IMR-90 (cell line): ENCODE data around the gene CKB. TPM values are rescaled to one million over a fixed set of nuclear protein-coding genes. Genes with fewer than 3 reads are reported as not detected.

Source experiments
- ATAC-seq: fragments of 200-7000 bp; cut with Tn5 transposase; 2 replicates; pipeline ENCODE4 v1.9.1; 2020; ENCODE audit warnings: low read depth, mild to moderate bottlenecking, moderate library complexity
- BruUV-seq: library from RNA; stranded (reverse); fragments of 400-500 nt; replicated peaks from 2 replicates; lab custom pipeline; 2021; lab: Mats Ljungman, UMichigan
- CTCF ChIA-PET: fragments of 300-600 bp; formaldehyde crosslinking; extraction: SDS; loops from one replicate; lab custom pipeline; 2021; ENCODE audit warnings: antibody characterized with exemption; lab: Yijun Ruan, JAX
- POLR2A ChIA-PET: fragments of 300-600 bp; sonication (Branson Sonifier 250); formaldehyde crosslinking; loops from one replicate; lab custom pipeline; 2022; ENCODE audit warnings: antibody characterized with exemption; ENCODE audit not compliant: unreplicated experiment; lab: Charles Lee
- DNase-seq: peaks from one replicate; pipeline ENCODE4 v3.0.0; 2013
- H2AFZ ChIP-seq: replicated peaks from 2 replicates; pipeline ENCODE3; 2013; ENCODE audit warnings: low read length, mild to moderate bottlenecking; ENCODE audit not compliant: poor library complexity
- H2AK5ac ChIP-seq: 2 replicates; pipeline ENCODE4 v1.6.1; 2013; ENCODE audit warnings: low read depth, low read length, inconsistent platforms
- H2AK9ac ChIP-seq: replicated peaks from 2 replicates; pipeline ENCODE3; 2013; ENCODE audit warnings: mild to moderate bottlenecking, low read depth, low read length, moderate library complexity; ENCODE audit not compliant: poor library complexity
- H2BK120ac ChIP-seq: 2 replicates; pipeline ENCODE4 v1.6.1; 2013; ENCODE audit warnings: low read depth, low read length, inconsistent platforms
- H2BK15ac ChIP-seq: 3 replicates; pipeline ENCODE4 v1.6.1; 2013; ENCODE audit warnings: low read depth, low read length, inconsistent platforms
- H2BK20ac ChIP-seq: 2 replicates; pipeline ENCODE4 v1.6.1; 2013; ENCODE audit warnings: low read depth, mild to moderate bottlenecking, inconsistent platforms, low read length, moderate library complexity
- H2BK5ac ChIP-seq: 2 replicates; pipeline ENCODE4 v1.6.1; 2013; ENCODE audit warnings: mild to moderate bottlenecking, low read depth, low read length, inconsistent platforms; ENCODE audit not compliant: poor library complexity, severe bottlenecking
- H3K14ac ChIP-seq: replicated peaks from 2 replicates; pipeline ENCODE4 v1.6.1; 2013; ENCODE audit warnings: low read depth, low read length, inconsistent platforms
- H3K18ac ChIP-seq: 2 replicates; pipeline ENCODE4 v1.6.1; 2013; ENCODE audit warnings: low read depth, low read length, control low read depth
- H3K23ac ChIP-seq: 2 replicates; pipeline ENCODE4 v1.6.1; 2013; ENCODE audit warnings: low read depth, low read length, inconsistent platforms
- H3K27ac ChIP-seq: 2 replicates; pipeline ENCODE4 v1.5.1; 2013; ENCODE audit warnings: mild to moderate bottlenecking, control low read depth, low read length; ENCODE audit not compliant: insufficient read depth
- H3K27me3 ChIP-seq: 2 replicates; pipeline ENCODE4 v1.6.1; 2013; ENCODE audit warnings: low read length; ENCODE audit not compliant: control insufficient read depth, insufficient read depth
- H3K36me3 ChIP-seq: 2 replicates; pipeline ENCODE4 v1.6.1; 2013; ENCODE audit warnings: low read length, mixed read lengths; ENCODE audit not compliant: control insufficient read depth, insufficient read depth
- H3K4ac ChIP-seq: 2 replicates; pipeline ENCODE4 v1.6.1; 2013; ENCODE audit warnings: low read depth, low read length, inconsistent platforms
- H3K4me1 ChIP-seq: 2 replicates; pipeline ENCODE4 v1.6.1; 2013; ENCODE audit warnings: low read length, mixed read lengths; ENCODE audit not compliant: control insufficient read depth, insufficient read depth
- H3K4me2 ChIP-seq: 2 replicates; pipeline ENCODE4 v1.6.1; 2013; ENCODE audit warnings: low read depth, mild to moderate bottlenecking, control low read depth, low read length, moderate library complexity
- H3K4me3 ChIP-seq: 2 replicates; pipeline ENCODE4 v1.5.1; 2013; ENCODE audit warnings: low read depth, mild to moderate bottlenecking, control low read depth, low read length, moderate library complexity; ENCODE audit not compliant: insufficient read depth
- H3K56ac ChIP-seq: 2 replicates; pipeline ENCODE4 v1.6.1; 2013; ENCODE audit warnings: low read length, inconsistent platforms; ENCODE audit not compliant: insufficient read depth; ENCODE audit errors: extremely low read depth
- H3K79me1 ChIP-seq, 2 experiments: 2 replicates each; pipeline ENCODE4 v1.6.1; 2013; ENCODE audit warnings: low read length in 2 of 2, inconsistent platforms in 1 of 2, low read depth in 1 of 2
- H3K9ac ChIP-seq: 2 replicates; pipeline ENCODE4 v1.6.1; 2013; ENCODE audit warnings: low read depth, low read length, control low read depth
- H3K9me1 ChIP-seq: 2 replicates; pipeline ENCODE4 v1.6.1; 2013; ENCODE audit warnings: low read length, inconsistent platforms; ENCODE audit not compliant: insufficient read depth
- H3K9me3 ChIP-seq: 2 replicates; pipeline ENCODE4 v1.6.1; 2013; ENCODE audit warnings: low read length; ENCODE audit not compliant: control insufficient read depth, insufficient read depth
- H4K20me1 ChIP-seq: 2 replicates; pipeline ENCODE4 v1.6.1; 2013; ENCODE audit warnings: low read length, inconsistent platforms; ENCODE audit not compliant: insufficient read depth
- H4K5ac ChIP-seq: 2 replicates; pipeline ENCODE4 v1.6.1; 2013; ENCODE audit warnings: mild to moderate bottlenecking, low read depth, low read length, control low read depth
- H4K8ac ChIP-seq, 2 experiments: 2 replicates each; pipeline ENCODE4 v1.6.1; 2013; ENCODE audit warnings: low read depth in 2 of 2, low read length in 2 of 2, control low read depth in 1 of 2, inconsistent platforms in 1 of 2
- H4K91ac ChIP-seq: 2 replicates; pipeline ENCODE4 v1.6.1; 2013; ENCODE audit warnings: low read depth, low read length, inconsistent platforms; ENCODE audit not compliant: insufficient read depth
- BHLHE40 ChIP-seq: fragments of 150-350 bp; IDR thresholded peaks from 2 replicates; pipeline ENCODE4 v1.6.1; 2016; ENCODE audit warnings: mild to moderate bottlenecking, low read depth, low read length
- CEBPB ChIP-seq: IDR thresholded peaks from 2 replicates; pipeline ENCODE4 v1.6.1; 2012; ENCODE audit warnings: low read depth, low read length, improper control_type of control experiment
- CHD1 ChIP-seq: IDR thresholded peaks from 2 replicates; pipeline ENCODE4 v1.6.1; 2012; ENCODE audit warnings: low read depth, low read length, improper control_type of control experiment
- CTCF ChIP-seq: conservative IDR thresholded peaks from 2 replicates; pipeline ENCODE4 v1.5.1; 2012; ENCODE audit warnings: mild to moderate bottlenecking, low read depth, low read length, improper control_type of control experiment
- ELK1 ChIP-seq: fragments of 150-350 bp; IDR thresholded peaks from 2 replicates; pipeline ENCODE4 v1.6.1; 2016; ENCODE audit warnings: low read depth, mild to moderate bottlenecking, low read length, moderate library complexity, borderline replicate concordance
- FOS ChIP-seq: fragments of 150-350 bp; IDR thresholded peaks from 2 replicates; pipeline ENCODE4 v1.6.1; 2016; ENCODE audit warnings: low read depth, low read length
- MAFK ChIP-seq: IDR thresholded peaks from 2 replicates; pipeline ENCODE4 v1.6.1; 2012; ENCODE audit warnings: low read depth, low read length, improper control_type of control experiment
- MXI1 ChIP-seq: IDR thresholded peaks from 2 replicates; pipeline ENCODE4 v1.6.1; 2012; ENCODE audit warnings: low read depth, mild to moderate bottlenecking, low read length, moderate library complexity, borderline replicate concordance
- NFE2L2 ChIP-seq: fragments of 150-350 bp; IDR thresholded peaks from 2 replicates; pipeline ENCODE4 v1.6.1; 2016; ENCODE audit warnings: low read depth, mild to moderate bottlenecking, low read length
- POLR2A ChIP-seq: IDR thresholded peaks from 2 replicates; pipeline ENCODE4 v1.6.1; 2012; ENCODE audit warnings: mild to moderate bottlenecking, low read depth, low read length
- RAD21 ChIP-seq: IDR thresholded peaks from 2 replicates; pipeline ENCODE4 v1.6.1; 2012; ENCODE audit warnings: low read length, improper control_type of control experiment
- RFX5 ChIP-seq: IDR thresholded peaks from 2 replicates; pipeline ENCODE4 v1.8.0; 2012; ENCODE audit warnings: low read depth, mild to moderate bottlenecking, low read length, moderate library complexity
- SMC3 ChIP-seq: fragments of 150-350 bp; IDR thresholded peaks from 2 replicates; pipeline ENCODE4 v1.6.1; 2016; ENCODE audit warnings: low read depth, mild to moderate bottlenecking, antibody characterized with exemption, low read length, moderate library complexity
- USF2 ChIP-seq: fragments of 150-350 bp; IDR thresholded peaks from 2 replicates; pipeline ENCODE4 v1.6.1; 2017; ENCODE audit warnings: mild to moderate bottlenecking, antibody characterized with exemption, low read length, low read depth
- WGBS, 2 experiments: methylation state at CpG; one replicate each; pipeline versions ENCODE4 v1.1.5 to v1.1.7; 2013; ENCODE audit warnings: missing lambda C conversion rate in 2 of 2; ENCODE audit not compliant: insufficient read length in 1 of 2; ENCODE audit errors: extremely low coverage in 2 of 2; 5-methylcytosine and 5-hydroxymethylcytosine counted together
- dilution Hi-C: fragments of 300-500 bp; cut with HindIII; formaldehyde crosslinking; loops from one replicate; pipeline ENCODE4 v1.14.3; 2018; ENCODE audit warnings: low sequenced_read_pairs; ENCODE audit not compliant: unreplicated experiment
- in situ Hi-C: fragments of 300-500 bp; cut with MboI; formaldehyde crosslinking; loops from 3 replicates; pipeline ENCODE4 v1.14.3; 2019; ENCODE audit warnings: low sequenced_read_pairs, inconsistent platforms, mixed read lengths
- intact Hi-C: fragments of 100-400 bp; cut with micrococcal nuclease; formaldehyde crosslinking; loops from 2 replicates; pipeline ENCODE4 v1.10.0; 2022
- polyA plus RNA-seq, 3 experiments: library from polyadenylated mRNA; depleted of rRNA; stranded (reverse); fragments of >200 nt; gene quantifications; 2 replicates each; pipeline ENCODE4 v1.2.3, GENCODE V29; 2012; ENCODE audit warnings: low replicate concordance in 1 of 3
- total RNA-seq: library from RNA; depleted of rRNA; stranded (reverse); fragments of >200 nt; gene quantifications from 2 replicates; pipeline ENCODE4 v1.2.3, GENCODE V29; 2012

Gene CKB
- total and polyA plus RNA-seq, 2 of the 4 experiments (the other 2 are of a cell fraction) = 17.7 to 82.6 TPM

GRCh38 chr14:103542605-103543088 lies 20.0 kb upstream of the CKB start:
- no peak for DNase-seq
- peak overlapping the region; percentile 82 for H2AFZ ChIP-seq
- TF ChIP-seq POLR2A (no peak), CHD1 (no peak), RAD21 (no peak), BHLHE40 (no peak), CEBPB (no peak), MAFK (no peak), ELK1 (no peak), USF2 (no peak), RFX5 (no peak), SMC3 (no peak), FOS (no peak), MXI1 (no peak), CTCF (no peak), NFE2L2 (no peak)
- H3K4me1 ChIP-seq = peaks cover 23% of the 10 kb centered on the region
- H2BK120ac ChIP-seq = peak overlapping the region; percentile 41
- BruUV-seq = no TSS peak
- H3K79me1 ChIP-seq = no peaks in the 10 kb centered on the region; a peak in 1 of 4 replicates
- H3K36me3 ChIP-seq = no peaks in the 10 kb centered on the region
- dilution Hi-C loops (no loop called here), intact Hi-C loops (no loop called here), in situ Hi-C loops (no loop called here)
- no peaks in the 10 kb centered on the region for H3K9me3 ChIP-seq
- H4K5ac ChIP-seq = no peak overlapping the region
- peak overlapping the region; percentile 77; the same call in 1 of the 2 replicates for H3K4ac ChIP-seq
- peak overlapping the region; percentile 11 for H2BK5ac ChIP-seq
- H3K27ac ChIP-seq = no peak overlapping the region
- H3K4me2 ChIP-seq = no peak overlapping the region
- CTCF ChIA-PET = no interaction called here
- no peak overlapping the region for H3K9ac ChIP-seq
- no peak overlapping the region for H3K56ac ChIP-seq
- H2AK5ac ChIP-seq = peak overlapping the region; percentile 43; the same call in 1 of the 2 replicates
- H3K9me1 ChIP-seq = no peaks in the 10 kb centered on the region
- no peak overlapping the region for H2BK20ac ChIP-seq
- no peak overlapping the region for H3K18ac ChIP-seq
- peak overlapping the region; percentile 19; the same call in 1 of the 2 replicates for H4K91ac ChIP-seq
- H3K4me3 ChIP-seq = no peak overlapping the region
- no peak overlapping the region for H3K23ac ChIP-seq
- POLR2A ChIA-PET = no interaction called here
- peak overlapping the region; percentile 94 for H2AK9ac ChIP-seq
- no peak overlapping the region for H3K14ac ChIP-seq
- no peak for ATAC-seq
- H2BK15ac ChIP-seq = no peak overlapping the region
- no peak overlapping the region; a peak in 2 of 4 replicates for H4K8ac ChIP-seq
- H4K20me1 ChIP-seq = peaks cover 8% of the 10 kb centered on the region; the same call in 1 of the 2 replicates
- 32% methylated on average over 4 of the region's 18 CpGs; no CpG with 5 or more reads in 1 of the 2 experiments for WGBS, 2 experiments
- no peaks in the 10 kb centered on the region for H3K27me3 ChIP-seq
